Activated T-cell treated with anti-CD3 and anti-CD28 coated beads, Interleukin-2, amount 50 U/mL, for 24 hours (primary cell): Measurements from ENCODE around the gene RANBP3L.

Experiments
- DNase-seq: peaks from one replicate; pipeline ENCODE4 v3.0.0-alpha.2; 2020
- H3K27ac Mint-ChIP-seq: 2 replicates; pipeline ENCODE4 v1.8.0; 2020; ENCODE audit warnings: mild to moderate bottlenecking, mixed read lengths
- H3K27me3 Mint-ChIP-seq: 2 replicates; pipeline ENCODE4 v1.8.0; 2020; ENCODE audit warnings: mixed read lengths
- H3K36me3 Mint-ChIP-seq: 2 replicates; pipeline ENCODE4 v1.8.0; 2020; ENCODE audit warnings: low read depth, mixed read lengths
- H3K4me1 Mint-ChIP-seq: 2 replicates; pipeline ENCODE4 v1.8.0; 2020; ENCODE audit warnings: low read depth, mixed read lengths
- H3K4me3 Mint-ChIP-seq: 2 replicates; pipeline ENCODE4 v1.8.0; 2020; ENCODE audit warnings: mild to moderate bottlenecking, moderate library complexity, mixed read lengths
- H3K9me3 Mint-ChIP-seq: 2 replicates; pipeline ENCODE4 v1.8.0; 2020; ENCODE audit warnings: mixed read lengths

Gene RANBP3L

GRCh38 chr5:36241631-36242533 is 59.8 kb downstream of the RANBP3L start, which contains the start of gene NADK2:
TSS of gene NADK2 (minus strand) at chr5:36241925. CDS start at chr5:36241798, 127 bp downstream.
- H3K9me3 Mint-ChIP-seq, result no peaks in the 10 kb centered on the region
- peak; percentile 94 for DNase-seq
- peak within 1 kb of the TSS; percentile 83 for H3K4me3 Mint-ChIP-seq
- no peaks in the 10 kb centered on the region for H3K27me3 Mint-ChIP-seq
- H3K27ac Mint-ChIP-seq, result peak within 1 kb of the TSS; percentile 95
- H3K36me3 Mint-ChIP-seq, result peaks cover 1% of the 10 kb centered on the region
- H3K4me1 Mint-ChIP-seq, result peaks cover 40% of the 10 kb centered on the region

GRCh38 chr5:36240779-36241630 is 60.7 kb downstream of the RANBP3L start:
- H3K4me1 Mint-ChIP-seq, result peaks cover 43% of the 10 kb centered on the region
- no peak for DNase-seq
- H3K27ac Mint-ChIP-seq, result peak overlapping the region; percentile 87
- H3K4me3 Mint-ChIP-seq, result peak overlapping the region; percentile 83
- H3K27me3 Mint-ChIP-seq, result no peaks in the 10 kb centered on the region
- no peaks in the 10 kb centered on the region for H3K9me3 Mint-ChIP-seq
- peaks cover 1% of the 10 kb centered on the region for H3K36me3 Mint-ChIP-seq

GRCh38 chr5:36239370-36240293 is 62.1 kb downstream of the RANBP3L start:
- H3K9me3 Mint-ChIP-seq, result no peaks in the 10 kb centered on the region
- no peak for DNase-seq
- H3K36me3 Mint-ChIP-seq, result peaks cover 1% of the 10 kb centered on the region
- peak overlapping the region; percentile 83 for H3K4me3 Mint-ChIP-seq
- peaks cover 43% of the 10 kb centered on the region for H3K4me1 Mint-ChIP-seq
- peak overlapping the region; percentile 30 for H3K27ac Mint-ChIP-seq
- no peaks in the 10 kb centered on the region for H3K27me3 Mint-ChIP-seq

GRCh38 chr5:36238502-36239295 is 63.0 kb downstream of the RANBP3L start:
- no peak for DNase-seq
- Mint-ChIP-seq H3K4me3 (no peak overlapping the region), H3K27me3 (no peaks in the 10 kb centered on the region), H3K4me1 (peaks cover 40% of the 10 kb centered on the region), H3K9me3 (no peaks in the 10 kb centered on the region), H3K36me3 (peaks cover 1% of the 10 kb centered on the region), H3K27ac (no peak overlapping the region)

GRCh38 chr5:36237751-36238150 is 64.0 kb downstream of the RANBP3L start:
- DNase-seq, result no peak
- Mint-ChIP-seq H3K9me3 (no peaks in the 10 kb centered on the region), H3K4me3 (no peak overlapping the region), H3K4me1 (peaks cover 30% of the 10 kb centered on the region), H3K36me3 (peaks cover 1% of the 10 kb centered on the region), H3K27ac (peak overlapping the region; percentile 12), H3K27me3 (no peaks in the 10 kb centered on the region)

- no peak for DNase-seq
- Mint-ChIP-seq H3K27ac (no peak overlapping the region), H3K27me3 (no peaks in the 10 kb centered on the region), H3K9me3 (no peaks in the 10 kb centered on the region), H3K4me1 (peaks cover 25% of the 10 kb centered on the region), H3K4me3 (no peak overlapping the region), H3K36me3 (no peaks in the 10 kb centered on the region)
Observed at GRCh38 chr5:36236801-36237200, 64.9 kb downstream of the RANBP3L start.

GRCh38 chr5:36232533-36232932 is 69.2 kb downstream of the RANBP3L start:
- H3K9me3 Mint-ChIP-seq, result no peaks in the 10 kb centered on the region
- H3K4me1 Mint-ChIP-seq, result peaks cover 5% of the 10 kb centered on the region
- no peaks in the 10 kb centered on the region for H3K36me3 Mint-ChIP-seq
- no peak for DNase-seq
- no peaks in the 10 kb centered on the region for H3K27me3 Mint-ChIP-seq
- no peak overlapping the region for H3K4me3 Mint-ChIP-seq
- no peak overlapping the region for H3K27ac Mint-ChIP-seq

- H3K36me3 Mint-ChIP-seq, result no peaks in the 10 kb centered on the region
- H3K27me3 Mint-ChIP-seq, result no peaks in the 10 kb centered on the region
- no peaks in the 10 kb centered on the region for H3K9me3 Mint-ChIP-seq
- no peaks in the 10 kb centered on the region for H3K4me1 Mint-ChIP-seq
- DNase-seq, result no peak
- H3K4me3 Mint-ChIP-seq, result no peak overlapping the region
- no peak overlapping the region for H3K27ac Mint-ChIP-seq
Observed at GRCh38 chr5:36230151-36230790, 71.4 kb downstream of the RANBP3L start.

GRCh38 chr5:36228505-36228904 is 73.2 kb downstream of the RANBP3L start:
- no peak for DNase-seq
- Mint-ChIP-seq H3K36me3 (no peaks in the 10 kb centered on the region), H3K4me3 (no peak overlapping the region), H3K9me3 (no peaks in the 10 kb centered on the region), H3K27me3 (no peaks in the 10 kb centered on the region), H3K4me1 (no peaks in the 10 kb centered on the region), H3K27ac (no peak overlapping the region)

GRCh38 chr5:36227046-36227445 is 74.7 kb downstream of the RANBP3L start:
- Mint-ChIP-seq H3K36me3 (no peaks in the 10 kb centered on the region), H3K4me3 (no peak overlapping the region), H3K4me1 (no peaks in the 10 kb centered on the region), H3K27ac (no peak overlapping the region), H3K27me3 (no peaks in the 10 kb centered on the region), H3K9me3 (no peaks in the 10 kb centered on the region)
- no peak for DNase-seq

GRCh38 chr5:36222620-36223019 is 79.1 kb downstream of the RANBP3L start:
- H3K36me3 Mint-ChIP-seq, result peaks cover 39% of the 10 kb centered on the region
- no peak overlapping the region for H3K4me3 Mint-ChIP-seq
- no peaks in the 10 kb centered on the region for H3K9me3 Mint-ChIP-seq
- H3K27ac Mint-ChIP-seq, result no peak overlapping the region
- no peaks in the 10 kb centered on the region for H3K27me3 Mint-ChIP-seq
- DNase-seq, result no peak
- H3K4me1 Mint-ChIP-seq, result no peaks in the 10 kb centered on the region

GRCh38 chr5:36217988-36218387 is 83.7 kb downstream of the RANBP3L start:
- no peak overlapping the region for H3K27ac Mint-ChIP-seq
- H3K36me3 Mint-ChIP-seq, result peaks cover 68% of the 10 kb centered on the region
- H3K4me3 Mint-ChIP-seq, result no peak overlapping the region
- no peaks in the 10 kb centered on the region for H3K9me3 Mint-ChIP-seq
- H3K4me1 Mint-ChIP-seq, result no peaks in the 10 kb centered on the region
- no peaks in the 10 kb centered on the region for H3K27me3 Mint-ChIP-seq
- no peak for DNase-seq

- H3K4me1 Mint-ChIP-seq, result no peaks in the 10 kb centered on the region
- H3K4me3 Mint-ChIP-seq, result no peak overlapping the region
- DNase-seq, result no peak
- H3K36me3 Mint-ChIP-seq, result peaks cover 72% of the 10 kb centered on the region
- H3K27ac Mint-ChIP-seq, result no peak overlapping the region
- H3K27me3 Mint-ChIP-seq, result no peaks in the 10 kb centered on the region
- H3K9me3 Mint-ChIP-seq, result no peaks in the 10 kb centered on the region
Observed at GRCh38 chr5:36217567-36217966, 84.1 kb downstream of the RANBP3L start.
